HG03439 (cell line): ENCODE results near the gene OSBPL9.

Experiments
- ATAC-seq: cut with Tn5 transposase; IDR thresholded peaks from one replicate; pipeline ENCODE4 v1.9.1; 2021; ENCODE audit warnings: mild to moderate bottlenecking, moderate library complexity; ENCODE audit not compliant: unreplicated experiment

The OSBPL9 gene

GRCh38 chr1:51734896-51735745 is 118.2 kb downstream of the OSBPL9 start:
- ATAC-seq = no peak

- no peak for ATAC-seq
These were observed 118.9 kb downstream of the OSBPL9 start for GRCh38 chr1:51735746-51736254.

GRCh38 chr1:51736702-51737101 is 119.8 kb downstream of the OSBPL9 start:
- ATAC-seq = no peak

- ATAC-seq = no peak
These were observed 121.8 kb downstream of the OSBPL9 start for GRCh38 chr1:51738681-51739080.

- ATAC-seq = no peak
These were observed 123.8 kb downstream of the OSBPL9 start for GRCh38 chr1:51740652-51741051.

- no peak for ATAC-seq
These were observed 124.3 kb downstream of the OSBPL9 start for GRCh38 chr1:51741121-51741681.

- ATAC-seq = no peak
These were observed 127.8 kb downstream of the OSBPL9 start for GRCh38 chr1:51744506-51745303.

GRCh38 chr1:51745304-51745570 is 128.3 kb downstream of the OSBPL9 start:
- ATAC-seq = no peak

GRCh38 chr1:51749151-51749550 is 132.3 kb downstream of the OSBPL9 start:
- no peak for ATAC-seq

GRCh38 chr1:51750218-51750617 is 133.3 kb downstream of the OSBPL9 start:
- no peak for ATAC-seq

GRCh38 chr1:51750729-51751128 is 133.8 kb downstream of the OSBPL9 start:
- ATAC-seq = no peak

GRCh38 chr1:51752073-51752948 is 135.4 kb downstream of the OSBPL9 start:
- ATAC-seq = no peak

GRCh38 chr1:51753969-51754368 is 137.1 kb downstream of the OSBPL9 start:
- ATAC-seq = no peak

GRCh38 chr1:51754666-51755065 is 137.8 kb downstream of the OSBPL9 start:
- ATAC-seq = no peak

- ATAC-seq = no peak
These were observed 138.5 kb downstream of the OSBPL9 start for GRCh38 chr1:51755437-51755836.

GRCh38 chr1:51756290-51756689 is 139.4 kb downstream of the OSBPL9 start:
- ATAC-seq = no peak

- ATAC-seq = no peak
These were observed 141.4 kb downstream of the OSBPL9 start for GRCh38 chr1:51758310-51758709.

- ATAC-seq = no peak
These were observed 144.0 kb downstream of the OSBPL9 start for GRCh38 chr1:51760872-51761271.

- no peak for ATAC-seq
These were observed 144.5 kb downstream of the OSBPL9 start for GRCh38 chr1:51761351-51761750.

- no peak for ATAC-seq
These were observed 152.2 kb downstream of the OSBPL9 start for GRCh38 chr1:51768971-51769588.
